GM10266 (cell line): ENCODE results near the gene RNU5D-1.
"Not testable (repeated sequence)": the region's sequence is repeated elsewhere in the genome, so short reads cannot be mapped to it uniquely, and the experiment has no call there.

Experiments used
- DNase-seq: peaks from one replicate; pipeline ENCODE4 v3.0.0; 2012; ENCODE audit errors: extremely low spot score
- TF ChIP-seq, protein P1 (sequence below): IDR thresholded peaks from 2 replicates; pipeline ENCODE4 v1.5.1; 2012; ENCODE audit warnings: mild to moderate bottlenecking, low read depth; ENCODE audit not compliant: control insufficient read depth, insufficient read depth; ENCODE audit errors: missing control alignments

RNU5D-1 gene

GRCh38 chr1:44775930-44776729, 45.2 kb upstream of the RNU5D-1 start:
- no peak for DNase-seq
- TF ChIP-seq, protein P1, sequence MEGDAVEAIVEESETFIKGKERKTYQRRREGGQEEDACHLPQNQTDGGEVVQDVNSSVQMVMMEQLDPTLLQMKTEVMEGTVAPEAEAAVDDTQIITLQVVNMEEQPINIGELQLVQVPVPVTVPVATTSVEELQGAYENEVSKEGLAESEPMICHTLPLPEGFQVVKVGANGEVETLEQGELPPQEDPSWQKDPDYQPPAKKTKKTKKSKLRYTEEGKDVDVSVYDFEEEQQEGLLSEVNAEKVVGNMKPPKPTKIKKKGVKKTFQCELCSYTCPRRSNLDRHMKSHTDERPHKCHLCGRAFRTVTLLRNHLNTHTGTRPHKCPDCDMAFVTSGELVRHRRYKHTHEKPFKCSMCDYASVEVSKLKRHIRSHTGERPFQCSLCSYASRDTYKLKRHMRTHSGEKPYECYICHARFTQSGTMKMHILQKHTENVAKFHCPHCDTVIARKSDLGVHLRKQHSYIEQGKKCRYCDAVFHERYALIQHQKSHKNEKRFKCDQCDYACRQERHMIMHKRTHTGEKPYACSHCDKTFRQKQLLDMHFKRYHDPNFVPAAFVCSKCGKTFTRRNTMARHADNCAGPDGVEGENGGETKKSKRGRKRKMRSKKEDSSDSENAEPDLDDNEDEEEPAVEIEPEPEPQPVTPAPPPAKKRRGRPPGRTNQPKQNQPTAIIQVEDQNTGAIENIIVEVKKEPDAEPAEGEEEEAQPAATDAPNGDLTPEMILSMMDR = no peak

DNA sequence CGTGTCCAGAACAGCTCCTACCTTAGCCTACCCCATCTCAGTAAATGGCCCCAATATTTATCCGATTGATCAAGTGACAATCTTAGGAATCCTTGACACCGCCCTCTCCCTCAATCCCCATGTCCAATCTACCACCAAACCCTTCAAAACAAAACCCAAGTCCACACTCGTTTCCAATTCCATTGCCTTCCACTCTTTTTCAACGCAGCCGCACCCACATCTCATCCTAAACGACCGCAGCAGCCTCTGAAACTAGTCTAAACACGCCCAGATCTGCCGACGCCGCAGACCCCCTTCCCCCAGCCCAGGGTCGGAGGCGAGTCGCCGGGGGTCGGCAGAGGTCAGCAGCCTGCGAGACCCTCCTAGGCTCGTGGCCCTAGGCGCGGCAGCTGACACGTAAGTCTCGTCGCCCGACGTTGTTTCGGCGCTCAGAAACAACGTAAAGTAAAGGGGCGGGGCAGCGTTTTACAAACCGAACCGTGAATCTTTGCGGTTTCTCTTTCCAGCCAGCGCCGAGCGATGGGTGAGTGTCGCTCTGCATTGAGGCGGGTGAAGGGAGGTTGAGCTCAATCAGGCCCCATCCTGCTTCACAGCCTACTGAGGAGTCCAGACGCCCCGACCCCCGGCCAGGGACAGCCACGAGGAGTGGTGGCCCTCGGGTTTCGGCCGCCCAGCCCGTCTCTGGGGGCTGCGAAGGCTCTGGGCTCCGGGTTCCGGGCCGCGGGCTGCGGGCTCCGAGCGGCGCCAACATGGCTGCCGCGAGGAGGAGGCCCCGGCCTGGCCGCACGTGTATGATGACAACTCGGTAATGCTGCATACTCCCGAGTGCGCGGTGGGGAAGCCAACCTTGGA, 44.3 kb upstream of the RNU5D-1 start, which contains the start of gene RPS8:
RPS8 (plus strand) TSS at position 463 of the 852 bp plus-strand sequence; CDS start at position 520, 57 bp downstream.
- TF ChIP-seq, protein P1 = no peak
- peak; percentile 90 for DNase-seq

DNA sequence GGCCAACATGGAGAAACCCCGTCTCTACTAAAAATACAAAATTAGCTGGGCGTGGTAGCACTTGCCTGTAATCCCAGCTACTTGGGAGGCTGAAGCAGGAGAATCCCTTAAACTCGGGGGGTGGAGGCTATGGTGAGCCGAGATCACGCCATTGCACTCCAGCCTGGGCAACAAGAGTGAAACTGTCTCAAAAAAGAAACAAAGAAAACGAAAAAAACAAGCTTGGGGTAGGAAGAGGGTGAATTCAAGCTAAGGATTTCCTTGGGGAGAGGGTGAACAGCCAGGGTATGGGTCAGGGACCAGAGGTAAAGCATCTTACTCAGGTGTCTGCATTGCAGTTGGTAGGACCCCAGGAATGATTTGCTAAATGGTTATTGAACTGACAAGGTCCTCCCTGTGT, 35.5 kb upstream of the RNU5D-1 start:
- DNase-seq = not testable (repeated sequence)

DNA sequence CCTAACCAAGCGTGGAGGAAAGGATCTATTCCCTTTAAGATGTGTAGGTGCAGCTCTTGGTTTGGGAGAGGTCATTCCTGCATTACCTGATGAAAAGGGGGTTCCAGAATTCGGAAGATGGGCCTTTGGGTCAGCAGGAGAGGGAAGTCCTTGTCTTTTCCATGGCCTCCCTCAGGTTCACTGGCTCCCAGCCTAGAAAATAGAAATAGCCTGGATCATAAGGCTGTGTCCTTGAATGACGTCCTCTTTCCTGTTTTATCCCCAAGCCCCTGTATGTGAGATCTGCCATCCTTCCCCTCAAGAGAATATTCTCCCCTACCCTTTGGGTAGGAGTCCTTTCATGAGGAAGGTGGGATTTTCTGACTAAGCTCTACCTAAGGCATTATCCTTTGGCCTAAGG, 29.9 kb upstream of the RNU5D-1 start:
- TF ChIP-seq, protein P1 = no peak
- DNase-seq = no peak

DNA sequence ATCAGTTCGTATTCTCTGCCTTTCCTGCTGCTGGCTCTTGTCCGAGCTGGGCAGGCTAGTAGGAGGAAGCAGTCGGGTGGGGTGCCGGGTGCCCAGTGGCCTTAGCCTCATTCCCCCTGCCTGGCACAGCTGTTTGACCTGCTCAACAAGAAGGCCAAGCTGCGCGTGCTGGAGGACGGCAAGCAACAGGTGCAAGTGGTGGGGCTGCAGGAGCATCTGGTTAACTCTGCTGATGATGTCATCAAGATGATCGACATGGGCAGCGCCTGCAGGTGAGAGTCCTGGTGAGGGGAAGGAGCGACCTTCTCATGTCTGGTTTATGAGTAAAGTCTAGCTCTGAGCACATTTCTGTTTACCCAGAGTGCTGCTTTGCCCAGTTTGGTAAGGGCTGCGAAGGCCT, 28.1 kb upstream of the RNU5D-1 start:
- DNase-seq = no peak
- TF ChIP-seq, protein P1 = no peak

DNA sequence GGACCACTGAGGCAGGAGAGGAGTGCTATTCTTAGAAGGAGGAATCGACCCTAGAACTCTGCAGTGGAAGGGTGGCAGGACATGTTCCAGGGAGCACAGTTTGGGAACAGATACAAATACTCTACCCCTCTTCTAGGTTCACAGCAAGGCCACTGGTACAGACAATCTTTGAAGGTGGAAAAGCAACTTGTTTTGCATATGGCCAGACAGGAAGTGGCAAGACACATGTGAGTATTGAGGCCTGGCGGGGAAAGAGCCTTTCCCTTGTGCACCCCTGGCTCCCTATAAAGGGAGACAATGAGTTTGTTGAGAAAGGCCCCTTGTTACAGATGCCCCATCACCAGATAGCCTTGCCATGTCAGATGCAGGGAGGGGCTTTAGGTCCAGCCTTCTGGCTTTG, 26.4 kb upstream of the RNU5D-1 start:
- TF ChIP-seq, protein P1 = no peak
- no peak for DNase-seq

DNA sequence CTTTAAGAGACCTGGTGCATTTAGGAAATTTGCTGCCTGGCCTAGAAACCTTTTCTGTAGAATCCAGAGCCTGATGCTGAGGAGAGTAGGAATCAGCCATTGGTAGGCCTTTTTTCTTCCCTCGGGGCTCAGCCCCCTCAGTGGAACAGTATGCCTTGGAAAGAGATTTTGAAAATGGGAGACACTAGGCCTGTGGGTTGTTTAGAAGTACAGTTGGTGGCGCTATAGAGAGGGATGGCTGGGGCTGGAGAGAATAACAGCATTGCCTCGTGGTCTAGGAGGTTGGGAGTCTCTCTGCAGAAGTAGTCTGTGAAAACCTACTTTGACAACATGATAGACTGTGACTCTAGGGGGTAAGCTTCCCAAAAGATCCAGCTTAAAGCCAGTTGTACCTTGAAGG, 16.9 kb upstream of the RNU5D-1 start:
- DNase-seq = no peak
- TF ChIP-seq, protein P1 = no peak
